Erythroblast (primary cell): ENCODE data around the gene IKZF3.

Source experiments
- GATA1 ChIP-seq: IDR thresholded peaks from 2 replicates; pipeline ENCODE4 v1.6.1; 2011; ENCODE audit warnings: low read depth, mild to moderate bottlenecking, control low read depth, low read length, moderate library complexity
- POLR2A ChIP-seq: IDR thresholded peaks from 2 replicates; pipeline ENCODE4 v1.6.1; 2011; ENCODE audit warnings: mild to moderate bottlenecking, low read length

DNA sequence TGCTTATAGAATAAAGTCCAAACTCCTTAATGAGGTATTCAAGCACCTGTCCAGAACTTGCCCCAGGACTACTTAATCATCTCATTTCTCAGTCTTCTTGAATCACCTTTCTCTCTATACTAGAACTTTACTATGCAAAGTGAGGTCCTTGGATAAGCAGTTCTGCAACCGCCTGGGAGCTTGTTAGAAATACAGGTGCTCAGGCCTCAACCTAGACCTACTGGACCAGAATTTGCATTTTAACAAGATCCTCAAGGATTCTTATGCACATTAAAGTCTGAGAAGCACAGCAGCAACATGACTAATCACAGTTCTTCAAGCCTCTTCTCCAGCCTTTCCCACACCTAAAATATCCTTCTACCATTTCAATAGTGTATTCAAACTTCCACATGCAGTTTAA lies 64.7 kb downstream of the IKZF3 start:
- TF ChIP-seq POLR2A (no peak), GATA1 (no peak)
